HG02759 (cell line): ENCODE measurements around the gene DUSP6.

Source experiments
- ATAC-seq: cut with Tn5 transposase; IDR thresholded peaks from one replicate; pipeline ENCODE4 v1.9.1; 2021; ENCODE audit warnings: mild to moderate bottlenecking, moderate library complexity; ENCODE audit not compliant: unreplicated experiment

The DUSP6 gene

GRCh38 chr12:89305373-89305772 lies 46.9 kb downstream of the DUSP6 start:
- ATAC-seq: no peak

GRCh38 chr12:89299931-89300330 lies 52.4 kb downstream of the DUSP6 start:
- no peak for ATAC-seq

- no peak for ATAC-seq
Measured at GRCh38 chr12:89299417-89299816, 52.9 kb downstream of the DUSP6 start.
